DOHH2 (cell line): ENCODE data around the gene BTBD2.

Source experiments
- H3F3A ChIP-seq: fragments of 200-600 bp; sonication (generic), shearing (Covaris generic); 2 replicates; pipeline ENCODE4 v1.6.0; 2016; ENCODE audit warnings: antibody characterized with exemption, mild to moderate bottlenecking; ENCODE audit not compliant: control insufficient read depth, insufficient read depth
- H3K27ac ChIP-seq: fragments of 200-600 bp; sonication (generic); 2 replicates; pipeline ENCODE4 v1.5.1; 2014; ENCODE audit warnings: low read depth, mild to moderate bottlenecking, low read length, moderate library complexity
- H3K27me3 ChIP-seq: fragments of 200-600 bp; sonication (generic); 2 replicates; pipeline ENCODE4 v1.6.1; 2014; ENCODE audit warnings: mild to moderate bottlenecking, low read length, mixed read lengths; ENCODE audit not compliant: control insufficient read depth
- H3K36me3 ChIP-seq: fragments of 200-600 bp; sonication (generic); 2 replicates; pipeline ENCODE4 v1.6.1; 2014; ENCODE audit warnings: mild to moderate bottlenecking, low read length, moderate library complexity, mixed read lengths; ENCODE audit not compliant: control insufficient read depth
- H3K4me1 ChIP-seq: fragments of 200-600 bp; sonication (generic); 2 replicates; pipeline ENCODE4 v1.6.1; 2014; ENCODE audit warnings: mild to moderate bottlenecking, low read length, mixed read lengths; ENCODE audit not compliant: control insufficient read depth
- H3K4me2 ChIP-seq: fragments of 200-600 bp; sonication (generic); 2 replicates; pipeline ENCODE4 v1.6.0; 2014; ENCODE audit warnings: mild to moderate bottlenecking, low read length, moderate library complexity
- H3K4me3 ChIP-seq: fragments of 200-600 bp; sonication (generic); 2 replicates; pipeline ENCODE4 v1.5.1; 2014; ENCODE audit warnings: mild to moderate bottlenecking, low read length, mixed read lengths
- H3K79me2 ChIP-seq: fragments of 200-600 bp; sonication (generic); 2 replicates; pipeline ENCODE4 v1.6.1; 2014; ENCODE audit warnings: mild to moderate bottlenecking, low read length, mixed read lengths; ENCODE audit not compliant: control insufficient read depth
- H3K9me2 ChIP-seq: fragments of 200-600 bp; sonication (generic); replicated peaks from 2 replicates; pipeline ENCODE4 v1.6.1; 2014; ENCODE audit warnings: mild to moderate bottlenecking, low read length, mixed read lengths; ENCODE audit not compliant: control insufficient read depth
- H3K9me3 ChIP-seq: fragments of 200-600 bp; sonication (generic); 2 replicates; pipeline ENCODE4 v1.6.1; 2014; ENCODE audit warnings: antibody characterized with exemption, low read length, mixed read lengths; ENCODE audit not compliant: control insufficient read depth, insufficient read depth
- H4K20me1 ChIP-seq: fragments of 200-600 bp; sonication (generic); 2 replicates; pipeline ENCODE4 v1.6.0; 2014; ENCODE audit warnings: low read depth, mild to moderate bottlenecking, antibody characterized with exemption, low read length, moderate library complexity; ENCODE audit not compliant: control insufficient read depth, insufficient read depth
- EZH2phosphoT487 ChIP-seq: fragments of 200-600 bp; sonication (generic); IDR thresholded peaks from 2 replicates; pipeline ENCODE4 v1.6.1; 2017; ENCODE audit warnings: borderline replicate concordance, mild to moderate bottlenecking, antibody characterized with exemption, low read length, moderate library complexity, mixed read lengths
- TF ChIP-seq, protein P1 (sequence below): fragments of 200-600 bp; sonication (generic); IDR thresholded peaks from one replicate; pipeline ENCODE4 v1.5.1; 2014; ENCODE audit warnings: antibody characterized with exemption, mild to moderate bottlenecking, low read depth, low read length; ENCODE audit not compliant: poor library complexity, severe bottlenecking

BTBD2 gene

GRCh38 chr19:2051773-2052704 is 36.5 kb upstream of the BTBD2 start:
- peak overlapping the region; percentile 85 for H3K27ac ChIP-seq
- peaks cover 85% of the 10 kb centered on the region for H3K4me1 ChIP-seq
- H3K27me3 ChIP-seq: no peaks in the 10 kb centered on the region
- TF ChIP-seq EZH2phosphoT487: no peak
- TF ChIP-seq, protein P1, sequence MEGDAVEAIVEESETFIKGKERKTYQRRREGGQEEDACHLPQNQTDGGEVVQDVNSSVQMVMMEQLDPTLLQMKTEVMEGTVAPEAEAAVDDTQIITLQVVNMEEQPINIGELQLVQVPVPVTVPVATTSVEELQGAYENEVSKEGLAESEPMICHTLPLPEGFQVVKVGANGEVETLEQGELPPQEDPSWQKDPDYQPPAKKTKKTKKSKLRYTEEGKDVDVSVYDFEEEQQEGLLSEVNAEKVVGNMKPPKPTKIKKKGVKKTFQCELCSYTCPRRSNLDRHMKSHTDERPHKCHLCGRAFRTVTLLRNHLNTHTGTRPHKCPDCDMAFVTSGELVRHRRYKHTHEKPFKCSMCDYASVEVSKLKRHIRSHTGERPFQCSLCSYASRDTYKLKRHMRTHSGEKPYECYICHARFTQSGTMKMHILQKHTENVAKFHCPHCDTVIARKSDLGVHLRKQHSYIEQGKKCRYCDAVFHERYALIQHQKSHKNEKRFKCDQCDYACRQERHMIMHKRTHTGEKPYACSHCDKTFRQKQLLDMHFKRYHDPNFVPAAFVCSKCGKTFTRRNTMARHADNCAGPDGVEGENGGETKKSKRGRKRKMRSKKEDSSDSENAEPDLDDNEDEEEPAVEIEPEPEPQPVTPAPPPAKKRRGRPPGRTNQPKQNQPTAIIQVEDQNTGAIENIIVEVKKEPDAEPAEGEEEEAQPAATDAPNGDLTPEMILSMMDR: peak; percentile 45
- no peaks in the 10 kb centered on the region for H3K9me2 ChIP-seq
- H3K79me2 ChIP-seq: peaks cover 42% of the 10 kb centered on the region
- peaks cover 37% of the 10 kb centered on the region for H3K36me3 ChIP-seq
- peaks cover 34% of the 10 kb centered on the region for H4K20me1 ChIP-seq
- H3F3A ChIP-seq: peaks cover 47% of the 10 kb centered on the region
- no peaks in the 10 kb centered on the region for H3K9me3 ChIP-seq
- H3K4me3 ChIP-seq: peak overlapping the region; percentile 71
- H3K4me2 ChIP-seq: peak overlapping the region; percentile 76

GRCh38 chr19:2050991-2051772 is 35.7 kb upstream of the BTBD2 start, which contains the start of gene MKNK2:
TSS of gene MKNK2 (minus strand) at chr19:2051244. CDS start at chr19:2050851, 393 bp downstream.
- peak within 1 kb of the TSS; percentile 85 for H3K27ac ChIP-seq
- peaks cover 86% of the 10 kb centered on the region for H3K4me1 ChIP-seq
- peaks cover 43% of the 10 kb centered on the region for H4K20me1 ChIP-seq
- H3F3A ChIP-seq: peaks cover 49% of the 10 kb centered on the region
- peak within 1 kb of the TSS; percentile 98 for H3K4me2 ChIP-seq
- TF ChIP-seq EZH2phosphoT487: no peak
- TF ChIP-seq, protein P1: peak; percentile 51
- H3K27me3 ChIP-seq: no peaks in the 10 kb centered on the region
- peak within 1 kb of the TSS; percentile 99 for H3K4me3 ChIP-seq
- no peaks in the 10 kb centered on the region for H3K9me2 ChIP-seq
- peaks cover 51% of the 10 kb centered on the region for H3K79me2 ChIP-seq
- no peaks in the 10 kb centered on the region for H3K9me3 ChIP-seq
- H3K36me3 ChIP-seq: peaks cover 46% of the 10 kb centered on the region

DNA sequence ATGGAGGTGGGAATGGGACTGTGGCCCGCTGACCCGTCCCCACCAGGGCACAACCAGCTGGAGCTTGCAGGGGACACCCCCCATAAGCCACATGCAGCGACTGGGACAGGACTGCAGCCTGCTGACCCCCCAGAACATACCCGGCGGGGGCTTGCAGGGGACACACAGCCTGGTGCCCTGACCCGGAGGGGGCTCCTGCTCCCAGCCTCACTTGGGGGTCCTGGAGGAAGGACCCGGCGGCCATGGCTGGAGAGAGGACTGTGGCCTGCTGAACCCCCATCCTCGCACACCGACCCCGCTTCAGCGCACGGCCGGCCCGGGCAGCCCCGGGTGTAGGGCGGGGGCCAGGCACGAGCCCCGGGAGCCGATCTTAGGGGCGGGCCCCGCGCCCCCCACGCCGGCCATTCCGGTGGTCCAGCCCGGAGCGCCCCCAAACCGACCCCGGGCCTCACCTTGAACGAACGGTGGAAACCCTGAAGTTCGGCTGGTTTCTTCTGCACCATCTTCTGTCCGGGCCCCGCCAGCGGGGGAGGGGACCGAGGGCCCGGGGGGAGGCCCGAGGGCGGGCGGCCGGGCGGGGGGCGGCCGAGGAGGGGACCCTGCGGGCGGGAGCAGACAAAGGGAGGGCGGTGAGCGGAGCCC is 35.0 kb upstream of the BTBD2 start:
- peaks cover 86% of the 10 kb centered on the region for H3K4me1 ChIP-seq
- H3K36me3 ChIP-seq: peaks cover 53% of the 10 kb centered on the region
- no peaks in the 10 kb centered on the region for H3K9me2 ChIP-seq
- H3K9me3 ChIP-seq: no peaks in the 10 kb centered on the region
- peaks cover 54% of the 10 kb centered on the region for H3F3A ChIP-seq
- H3K27me3 ChIP-seq: no peaks in the 10 kb centered on the region
- H3K4me2 ChIP-seq: peak overlapping the region; percentile 98
- TF ChIP-seq, protein P1: no peak
- TF ChIP-seq EZH2phosphoT487: no peak
- H3K27ac ChIP-seq: peak overlapping the region; percentile 85
- H3K79me2 ChIP-seq: peaks cover 58% of the 10 kb centered on the region
- peaks cover 47% of the 10 kb centered on the region for H4K20me1 ChIP-seq
- peak overlapping the region; percentile 99 for H3K4me3 ChIP-seq
